ENCODE measurements around the gene EIF2AK3. TPM values are rescaled to one million over a fixed set of nuclear protein-coding genes. Genes with fewer than 3 reads are reported as not detected.

Gene EIF2AK3
- total RNA-seq, 1 experiment from 2014 or later: 19.3 TPM

GRCh38 chr2:88582030-88582429 lies 45.2 kb downstream of the EIF2AK3 start:
- no peak overlapping the region for H3T11ph ChIP-seq (ENCODE audit: low read length)
- H3K4me1 ChIP-seq (ENCODE audit: insufficient read depth, low read length): no peaks in the 10 kb centered on the region
- DNase-seq: no peak
- Mint-ChIP-seq H3K27me3 (ENCODE audit: low read depth) (no peaks in the 10 kb centered on the region), H3K36me3 (ENCODE audit: insufficient read depth in 1 of 3, low read depth in 3 of 3) (peaks cover 1 to 28% (median 26%) of the 10 kb centered on the region in 3 experiments; a peak in 6 of 7 replicates), H3K9me3 (no peaks in the 10 kb centered on the region), H3K4me1 (no peaks in the 10 kb centered on the region), H3K27ac (no peak overlapping the region), H3K4me3 (no peak overlapping the region)
- no peak overlapping the region for H2BK20ac ChIP-seq (ENCODE audit: low read depth, low read length, poor library complexity, severe bottlenecking)
- H3K27ac ChIP-seq (ENCODE audit: insufficient read length, low read depth, low read length): no peak overlapping the region
- H4K5ac ChIP-seq (ENCODE audit: insufficient read length, low read depth, low read length): no peak overlapping the region
- no peaks in the 10 kb centered on the region for H3K23me2 ChIP-seq (ENCODE audit: insufficient read length, low read depth, low read length, poor library complexity, severe bottlenecking)
- no peak for TF ChIP-seq CTCF (conservative IDR thresholded peaks at IDR 0.05)
- no peak overlapping the region for H4K91ac ChIP-seq (ENCODE audit: insufficient read length, low read depth, low read length)
- no peak overlapping the region for H3K56ac ChIP-seq (ENCODE audit: insufficient read length, low read depth, low read length)
- no peak overlapping the region for H2BK5ac ChIP-seq (ENCODE audit: insufficient read length, low read length)
- H3K79me1 ChIP-seq (ENCODE audit: insufficient read depth, low read depth, low read length, poor library complexity, severe bottlenecking): no peaks in the 10 kb centered on the region
- no CpG with 5 or more reads among the region's 1 CpG for WGBS (ENCODE audit: extremely low coverage, insufficient read length, low lambda C conversion rate)
- H2BK12ac ChIP-seq (ENCODE audit: insufficient read length, low read depth, low read length): no peak overlapping the region
- H4K20me1 ChIP-seq (ENCODE audit: control insufficient read depth, insufficient read depth, insufficient read length): no peaks in the 10 kb centered on the region
- no peak overlapping the region for H3K4me2 ChIP-seq (ENCODE audit: insufficient read depth, insufficient read length, low read length)
- no peak overlapping the region for H3K18ac ChIP-seq (ENCODE audit: insufficient read length, low read depth, low read length)
- H3K27me3 ChIP-seq (ENCODE audit: insufficient read depth, low read length): no peaks in the 10 kb centered on the region
- no peak overlapping the region for H2AFZ ChIP-seq (ENCODE audit: low read length)
- H3K9me3 ChIP-seq (ENCODE audit: control insufficient read depth, low read depth, low read length): no peaks in the 10 kb centered on the region
- no peak overlapping the region for H3K9ac ChIP-seq (ENCODE audit: extremely low read depth, insufficient read length, low read length)
- no peak overlapping the region for H3K14ac ChIP-seq (ENCODE audit: insufficient read depth, low read length)
- no peaks in the 10 kb centered on the region for H3K79me2 ChIP-seq (ENCODE audit: insufficient read depth, low read length)
- H3K23ac ChIP-seq (ENCODE audit: insufficient read length, low read depth, low read length): no peak overlapping the region
- no peak overlapping the region for H2BK15ac ChIP-seq (ENCODE audit: low read depth, low read length)
- H2BK120ac ChIP-seq (ENCODE audit: low read depth, low read length, poor library complexity, severe bottlenecking): no peak overlapping the region
- H2AK5ac ChIP-seq (ENCODE audit: insufficient read length, low read length): no peak overlapping the region
- H4K8ac ChIP-seq (replicated peaks; ENCODE audit: insufficient read length, low read depth, low read length): no peak overlapping the region
- no peak overlapping the region for H3K4ac ChIP-seq (ENCODE audit: low read depth, low read length)
